Lower leg skin (tissue), 4 donors: ENCODE data around the gene CALHM2. TPM values are rescaled to one million over a fixed set of nuclear protein-coding genes. Genes with fewer than 3 reads are reported as not detected.

Experiments used
- DNase-seq, 2 donors: peaks; one replicate each; pipeline ENCODE4 v3.0.0-alpha.2; 2019; ENCODE audit warnings: low spot score in 2 of 2
- H3K4me3 ChIP-seq: fragments of 200-600 bp; sonication (generic); 2 replicates; pipeline ENCODE4 v1.5.1; 2017; ENCODE audit warnings: mild to moderate bottlenecking, low read depth; ENCODE audit not compliant: poor library complexity, severe bottlenecking
- CTCF ChIP-seq, 3 donors: fragments of 450-650 bp; IDR thresholded peaks; one replicate each; pipeline ENCODE4 v1.5.1; 2016; ENCODE audit warnings: antibody characterized with exemption in 3 of 3, mild to moderate bottlenecking in 3 of 3, moderate library complexity in 2 of 3
- POLR2A ChIP-seq, 2 donors: fragments of 450-650 bp; IDR thresholded peaks; one replicate each; pipeline ENCODE4 v1.6.1; 2016 to 2017; ENCODE audit warnings: antibody characterized with exemption in 2 of 2, mild to moderate bottlenecking in 1 of 2, moderate library complexity in 1 of 2
- WGBS, 2 donors: methylation state at CpG; one replicate each; pipeline ENCODE4 v1.1.5; 2018; 5-methylcytosine and 5-hydroxymethylcytosine counted together
- intact Hi-C: fragments of 100-400 bp; cut with DNase I; formaldehyde crosslinking; loops from one replicate; pipeline ENCODE4 v1.15.0; 2023; ENCODE audit warnings: low total_unique reads
- total RNA-seq, 4 donors: library from RNA; depleted of rRNA; stranded (reverse); fragments of >200 nt; gene quantifications; one replicate each; pipeline ENCODE4 v1.1.0, GENCODE V29; 2016

Gene CALHM2
- total RNA-seq, 4 donors from 2014 or later = 13.8 to 37.2 (median 15.4) TPM

- no peak for DNase-seq
- intact Hi-C loops = no loop called here
- WGBS, 2 donors = 65 to 67% methylated on average over 7 to 8 of the region's 8 CpGs
- no peak overlapping the region for H3K4me3 ChIP-seq
- TF ChIP-seq CTCF (IDR thresholded peaks at IDR 0.05) = no peak
- no peak for TF ChIP-seq POLR2A (IDR thresholded peaks at IDR 0.05)
These were observed 5.1 kb upstream of the CALHM2 start for GRCh38 chr10:103457176-103457712.

- no peak for DNase-seq
- intact Hi-C loops = no loop called here
- 58 to 63% methylated on average over 8 to 9 of the region's 9 CpGs for WGBS, 2 donors
- TF ChIP-seq POLR2A (IDR thresholded peaks at IDR 0.05) (no peak), CTCF (IDR thresholded peaks at IDR 0.05) (no peak)
- no peak overlapping the region for H3K4me3 ChIP-seq
These were observed 4.0 kb upstream of the CALHM2 start for GRCh38 chr10:103456074-103456660.

GRCh38 chr10:103455235-103455634 is 3.1 kb upstream of the CALHM2 start:
- intact Hi-C loops = no loop called here
- no peak for DNase-seq
- no peak overlapping the region for H3K4me3 ChIP-seq
- TF ChIP-seq CTCF (IDR thresholded peaks at IDR 0.05) (no peak), POLR2A (IDR thresholded peaks at IDR 0.05) (no peak)
- WGBS, 2 donors = 89 to 92% methylated on average over 19 to 25 of the region's 25 CpGs

GRCh38 chr10:103454026-103454425 is 1.9 kb upstream of the CALHM2 start:
- no peak for DNase-seq
- H3K4me3 ChIP-seq = no peak overlapping the region
- intact Hi-C loops = no loop called here
- 89 to 93% methylated on average over 4 of the region's 4 CpGs for WGBS, 2 donors
- no peak for TF ChIP-seq CTCF (IDR thresholded peaks at IDR 0.05)
- no peak for TF ChIP-seq POLR2A (IDR thresholded peaks at IDR 0.05)

- DNase-seq = no peak
- TF ChIP-seq CTCF (IDR thresholded peaks at IDR 0.05) (no peak), POLR2A (IDR thresholded peaks at IDR 0.05) (no peak)
- intact Hi-C loops = no loop called here
- H3K4me3 ChIP-seq = peak overlapping the region; percentile 54
- 38 to 39% methylated on average over 24 of the region's 27 CpGs for WGBS, 2 donors
These were observed 498 bp upstream of the CALHM2 start for GRCh38 chr10:103452506-103453230.
